GM12878 (cell line): ENCODE measurements around the gene PPP2R1B. TPM values are rescaled to one million over a fixed set of nuclear protein-coding genes. Genes with fewer than 3 reads are reported as not detected.

Experiments used
- ATAC-seq: fragments of 200-7000 bp; cut with Tn5 transposase; 3 replicates; pipeline ENCODE4 v1.9.1; 2020; ENCODE audit warnings: mild to moderate bottlenecking, moderate library complexity
- BruUV-seq: library from RNA; stranded (reverse); fragments of 400-500 nt; replicated peaks from 2 replicates; lab custom pipeline; 2021; lab: Mats Ljungman, UMichigan
- CTCF ChIA-PET: fragments of 300-600 bp; sonication (Branson Sonifier 250); formaldehyde crosslinking; extraction: SDS; loops from one replicate; lab custom pipeline; 2021; ENCODE audit warnings: inconsistent platforms; lab: Yijun Ruan, JAX
- POLR2A ChIA-PET: fragments of 350-600 bp; formaldehyde crosslinking; extraction: SDS; loops from one replicate; lab custom pipeline; 2021; ENCODE audit warnings: inconsistent platforms; lab: Charles Lee
- RAD21 ChIA-PET: fragments of 300-600 bp; sonication (Branson Sonifier 250); formaldehyde crosslinking; loops from one replicate; lab custom pipeline; 2023; ENCODE audit warnings: antibody characterized with exemption; ENCODE audit not compliant: unreplicated experiment; lab: Charles Lee
- SMC1A ChIA-PET: fragments of 300-600 bp; sonication (Branson Sonifier 250); formaldehyde crosslinking; loops from one replicate; lab custom pipeline; 2023; ENCODE audit not compliant: unreplicated experiment, uncharacterized antibody; lab: Charles Lee
- DNase-seq: peaks from one replicate; pipeline ENCODE4 v3.0.0-alpha.2; 2011; ENCODE audit warnings: low read depth, low spot score
- FAIRE-seq: peaks from 3 replicates; lab custom pipeline; 2011; peaks lifted over from hg19 to GRCh38; lab: Jason Lieb, UNC
- H2AFZ ChIP-seq: 2 replicates; pipeline ENCODE4 v1.6.0; 2011; ENCODE audit warnings: low read depth, low read length, control low read depth; ENCODE audit not compliant: control insufficient read depth
- H3K27ac ChIP-seq: 2 replicates; pipeline ENCODE4 v1.5.1; 2011; ENCODE audit warnings: control low read depth; ENCODE audit not compliant: control insufficient read depth, insufficient read depth
- H3K27me3 ChIP-seq, 2 experiments: replicated peaks in 1 of 2; 2 replicates each; pipeline versions ENCODE4 v1.6.0 to v1.6.1; 2011; ENCODE audit warnings: low read length in 1 of 2; ENCODE audit not compliant: control insufficient read depth in 2 of 2, insufficient read depth in 2 of 2
- H3K36me3 ChIP-seq, 2 experiments: 2 replicates each; pipeline ENCODE4 v1.5.1; 2011; ENCODE audit warnings: low read length in 1 of 2; ENCODE audit not compliant: control insufficient read depth in 2 of 2, insufficient read depth in 2 of 2
- H3K4me1 ChIP-seq: 2 replicates; pipeline ENCODE4 v1.6.1; 2011; ENCODE audit warnings: mild to moderate bottlenecking, low read length, moderate library complexity, mixed read lengths; ENCODE audit not compliant: control insufficient read depth, insufficient read depth
- H3K4me2 ChIP-seq: 2 replicates; pipeline ENCODE4 v1.6.0; 2011; ENCODE audit warnings: control low read depth; ENCODE audit not compliant: control insufficient read depth, insufficient read depth
- H3K4me3 ChIP-seq: fragments of 200-600 bp; sonication (generic); 2 replicates; pipeline ENCODE4 v1.5.1; 2016
- H3K79me2 ChIP-seq: 2 replicates; pipeline ENCODE4 v1.6.0; 2011; ENCODE audit warnings: low read length; ENCODE audit not compliant: control insufficient read depth, insufficient read depth
- H3K9ac ChIP-seq: 2 replicates; pipeline ENCODE4 v1.8.0; 2011; ENCODE audit warnings: low read length, control low read depth, mixed read lengths; ENCODE audit not compliant: control insufficient read depth, insufficient read depth
- H3K9me3 ChIP-seq: replicated peaks from 3 replicates; pipeline ENCODE4 v1.5.1; 2011; ENCODE audit warnings: mild to moderate bottlenecking, low read length; ENCODE audit not compliant: control insufficient read depth, insufficient read depth
- H4K20me1 ChIP-seq: 2 replicates; pipeline ENCODE4 v1.6.0; 2011; ENCODE audit not compliant: control insufficient read depth, insufficient read depth
- BCL11A ChIP-seq: IDR thresholded peaks from 2 replicates; pipeline ENCODE4 v1.6.1; 2011; ENCODE audit warnings: low read depth, low read length
- CHD4 ChIP-seq: fragments of 200-600 bp; sonication (generic); IDR thresholded peaks from 2 replicates; pipeline ENCODE4 v1.6.1; 2016; ENCODE audit warnings: mild to moderate bottlenecking
- CREM ChIP-seq: IDR thresholded peaks from 2 replicates; pipeline ENCODE4 v1.6.1; 2014; ENCODE audit warnings: antibody characterized with exemption, low read depth
- HDAC2 ChIP-seq: fragments of 200-600 bp; sonication (generic); IDR thresholded peaks from 2 replicates; pipeline ENCODE4 v1.6.1; 2017
- HDGF ChIP-seq: fragments of 450-650 bp; IDR thresholded peaks from 2 replicates; pipeline ENCODE4 v1.6.1; 2016; ENCODE audit warnings: antibody characterized with exemption
- JUND ChIP-seq: IDR thresholded peaks from 2 replicates; pipeline ENCODE4 v1.6.1; 2012; ENCODE audit warnings: low read depth, mild to moderate bottlenecking, low read length, improper control_type of control experiment, moderate library complexity
- MYB ChIP-seq: fragments of 150-350 bp; IDR thresholded peaks from 2 replicates; pipeline ENCODE4 v1.6.1; 2014; ENCODE audit warnings: mild to moderate bottlenecking, low read depth, low read length, borderline replicate concordance
- SP1 ChIP-seq: IDR thresholded peaks from one replicate; pipeline ENCODE4 v1.6.1; 2011; ENCODE audit warnings: low read depth, low read length
- STAT3 ChIP-seq: IDR thresholded peaks from 2 replicates; pipeline ENCODE4 v1.6.1; 2011; ENCODE audit warnings: low read depth, low read length, improper control_type of control experiment
- SUPT20H ChIP-seq: IDR thresholded peaks from 2 replicates; pipeline ENCODE4 v1.6.1; 2011; ENCODE audit warnings: low read depth, mild to moderate bottlenecking, low read length, moderate library complexity, borderline replicate concordance; ENCODE audit not compliant: control insufficient read depth
- SUZ12 ChIP-seq: fragments of 200-600 bp; sonication (generic); IDR thresholded peaks from one replicate; pipeline ENCODE4 v1.6.1; 2018; ENCODE audit warnings: antibody characterized with exemption, mild to moderate bottlenecking; ENCODE audit not compliant: unreplicated experiment
- TARDBP ChIP-seq: IDR thresholded peaks from 2 replicates; pipeline ENCODE4 v1.6.1; 2016; ENCODE audit warnings: borderline replicate concordance
- ZNF217 ChIP-seq: fragments of 450-650 bp; IDR thresholded peaks from 2 replicates; pipeline ENCODE4 v1.6.1; 2017; ENCODE audit warnings: antibody characterized with exemption, mild to moderate bottlenecking
- ZNF592 ChIP-seq: fragments of 450-650 bp; IDR thresholded peaks from 2 replicates; pipeline ENCODE4 v1.6.1; 2017; ENCODE audit warnings: mild to moderate bottlenecking, moderate library complexity
- ZSCAN29 ChIP-seq: fragments of 450-650 bp; IDR thresholded peaks from 2 replicates; pipeline ENCODE4 v1.6.1; 2017; ENCODE audit warnings: mild to moderate bottlenecking, moderate library complexity
- WGBS: methylation state at CpG from one replicate; pipeline ENCODE4 v1.1.6; 2016; ENCODE audit warnings: low lambda C conversion rate; ENCODE audit not compliant: insufficient replicate concordance, insufficient coverage; ENCODE audit errors: missing lambda C conversion rate; 5-methylcytosine and 5-hydroxymethylcytosine counted together
- in situ Hi-C: fragments of 300-500 bp; cut with MboI; formaldehyde crosslinking; loops from 9 replicates; pipeline ENCODE4 v1.14.3; 2018; ENCODE audit warnings: mixed read lengths
- intact Hi-C: fragments of 100-400 bp; cut with micrococcal nuclease; formaldehyde crosslinking; loops from one replicate; pipeline ENCODE4 v1.14.2; 2022; ENCODE audit not compliant: unreplicated experiment
- polyA plus RNA-seq, 11 experiments: library from polyadenylated mRNA; depleted of rRNA in 4 of 11; unstranded in 6 of 11; stranded (reverse) in 5 of 11; fragments of >200 nt; fragmentation: Nextera tagmentation in 4 of 11; fragmentation: Illumina TruSeq in 1 of 11; extraction: Ambion mirVana in 4 of 11; extraction: Trizol in 1 of 11; gene quantifications; 1 replicate in 1 of 11; 2 replicates in 10 of 11; pipeline versions ENCODE4 v1.2.1 to v1.2.3, GENCODE V29; 2011 to 2016; ENCODE audit warnings: inconsistent platforms in 2 of 11, missing spikeins in 2 of 11, low read depth in 1 of 11
- total RNA-seq, 4 experiments: library from RNA; depleted of rRNA in 3 of 4; stranded (reverse); fragments of >200 nt in 3 of 4; fragmentation: Illumina TruSeq in 1 of 4; extraction: Trizol in 1 of 4; gene quantifications; 2 replicates each; pipeline versions ENCODE4 v1.2.1 to v1.2.3, GENCODE V29; 2013 to 2021

PPP2R1B gene
- total and polyA plus RNA-seq, 10 of the 15 experiments (the other 5 are each of a cell fraction or from before 2014, with no cell fraction given) = 26.6 to 68.2 (median 35.7) TPM

- Histone ChIP-seq H3K9me3 (no peaks in the 10 kb centered on the region), H4K20me1 (no peaks in the 10 kb centered on the region), H3K79me2 (no peaks in the 10 kb centered on the region), H3K9ac (no peak overlapping the region), H3K4me3 (no peak overlapping the region), H3K36me3 (peaks cover 7 to 27% of the 10 kb centered on the region in 2 experiments), H3K4me2 (no peak overlapping the region), H3K27ac (no peak overlapping the region), H3K4me1 (peaks cover 5% of the 10 kb centered on the region; the same call in 1 of the 2 replicates), H2AFZ (no peak overlapping the region), H3K27me3 (no peaks in the 10 kb centered on the region)
- no TSS peak for BruUV-seq
- ChIA-PET RAD21 (interaction anchor here (0.7 to 1.3 kb wide), 4 partner anchors 22 to 133 kb away, joined by 3 to 4 read pairs (median 4); no protein-coding TSS in a partner anchor), CTCF (no interaction called here), POLR2A (no interaction called here), SMC1A (interaction anchor here (1.4 to 1.6 kb wide), 2 partner anchors 27 to 40 kb away, joined by 3 to 4 read pairs; no protein-coding TSS in a partner anchor)
- TF ChIP-seq SP1 (no peak), SUPT20H (no peak), ZSCAN29 (no peak), HDGF (no peak), CHD4 (no peak), STAT3 (no peak), HDAC2 (no peak), JUND (no peak), ZNF217 (no peak), SUZ12 (no peak), TARDBP (no peak), CREM (no peak), ZNF592 (no peak), BCL11A (no peak), MYB (no peak)
- intact Hi-C loops (no loop called here), in situ Hi-C loops (no loop called here)
- FAIRE-seq = no peak
- no peak for DNase-seq
- ATAC-seq = no peak
- WGBS = 91% methylated on average over 14 of the region's 14 CpGs
These were observed 28.6 kb downstream of the PPP2R1B start for GRCh38 chr11:111737444-111738210.
